Measurements from ENCODE around the gene GNB1.
"Not testable (repeated sequence)": the region's sequence is repeated elsewhere in the genome, so short reads cannot be mapped to it uniquely, and the experiment has no call there.

- not testable (repeated sequence) for TF ChIP-seq CTCF, POLR2A (IDR thresholded peaks at IDR 0.05)
Observed at GRCh38 chr1:1934848-1935247, 44.0 kb upstream of the GNB1 start.

Data from sigmoid colon (tissue), 3 donors.